H1 (cell line): ENCODE data around the gene B3GAT1. TPM values are rescaled to one million over a fixed set of nuclear protein-coding genes. Genes with fewer than 3 reads are reported as not detected.

Experiments
- CTCF ChIA-PET: fragments of 300-600 bp; sonication (Branson Sonifier 250); formaldehyde crosslinking; loops from one replicate; lab custom pipeline; 2021; ENCODE audit not compliant: partially characterized antibody; lab: Charles Lee
- POLR2A ChIA-PET: fragments of 300-600 bp; sonication (Branson Sonifier 250); formaldehyde crosslinking; loops from one replicate; lab custom pipeline; 2021; ENCODE audit warnings: inconsistent platforms; ENCODE audit not compliant: partially characterized antibody; lab: Charles Lee
- DNase-seq, 2 experiments: peaks; one replicate each; pipeline versions ENCODE4 v3.0.0 to v3.0.0-alpha.2; 2010 to 2022; ENCODE audit warnings: low spot score in 2 of 2, low read depth in 1 of 2, mixed read lengths in 1 of 2
- FAIRE-seq: peaks from 2 replicates; lab custom pipeline; 2011; peaks lifted over from hg19 to GRCh38; lab: Jason Lieb, UNC
- H2AFZ ChIP-seq: 2 replicates; pipeline ENCODE4 v1.8.1; 2012; ENCODE audit warnings: low read length, inconsistent platforms
- H2AK5ac ChIP-seq: 2 replicates; pipeline ENCODE4 v1.6.1; 2013; ENCODE audit warnings: low read depth, low read length
- H2BK120ac ChIP-seq: replicated peaks from 2 replicates; pipeline ENCODE3; 2013; ENCODE audit warnings: low read depth, low read length, inconsistent platforms
- H2BK12ac ChIP-seq: 2 replicates; pipeline ENCODE4 v1.6.1; 2013; ENCODE audit warnings: low read depth, low read length
- H2BK15ac ChIP-seq: 2 replicates; pipeline ENCODE4 v1.6.1; 2013; ENCODE audit warnings: low read length
- H2BK20ac ChIP-seq: 2 replicates; pipeline ENCODE4 v1.6.1; 2013; ENCODE audit warnings: low read length
- H2BK5ac ChIP-seq: 2 replicates; pipeline ENCODE4 v1.6.1; 2013; ENCODE audit warnings: low read depth, low read length
- H3K14ac ChIP-seq: 2 replicates; pipeline ENCODE4 v1.6.1; 2013; ENCODE audit warnings: inconsistent platforms; ENCODE audit not compliant: insufficient read length
- H3K18ac ChIP-seq: 2 replicates; pipeline ENCODE4 v1.6.1; 2013; ENCODE audit warnings: low read length; ENCODE audit errors: extremely low read depth
- H3K23ac ChIP-seq: 2 replicates; pipeline ENCODE4 v1.6.1; 2013; ENCODE audit warnings: inconsistent platforms; ENCODE audit not compliant: insufficient read length
- H3K23me2 ChIP-seq: 2 replicates; pipeline ENCODE4 v1.6.1; 2013; ENCODE audit warnings: low read depth, low read length
- H3K27ac ChIP-seq: 2 replicates; pipeline ENCODE4 v1.6.1; 2011; ENCODE audit warnings: low read depth, low read length, inconsistent platforms
- H3K27me3 ChIP-seq, 4 experiments: replicated peaks in 1 of 4; 1 replicate in 1 of 4; 2 replicates in 3 of 4; pipeline versions ENCODE4 v1.6.1 to v1.8.1; 2011 to 2013; ENCODE audit warnings: low read length in 3 of 4, mild to moderate bottlenecking in 3 of 4, inconsistent platforms in 2 of 4, mixed read lengths in 2 of 4, moderate library complexity in 1 of 4; ENCODE audit not compliant: control insufficient read depth in 3 of 4, insufficient read depth in 3 of 4; ENCODE audit errors: extremely low read depth in 1 of 4
- H3K36me3 ChIP-seq, 4 experiments: 2 replicates each; pipeline versions ENCODE4 v1.6.1 to v1.8.1; 2011 to 2013; ENCODE audit warnings: mild to moderate bottlenecking in 4 of 4, low read length in 3 of 4, moderate library complexity in 2 of 4, control low read depth in 1 of 4, inconsistent platforms in 1 of 4; ENCODE audit not compliant: insufficient read depth in 4 of 4, control insufficient read depth in 2 of 4
- H3K4ac ChIP-seq: replicated peaks from 2 replicates; pipeline ENCODE3; 2013; ENCODE audit warnings: low read length, low read depth, mixed read lengths, inconsistent platforms; ENCODE audit not compliant: insufficient read length
- H3K4me1 ChIP-seq, 4 experiments: replicated peaks in 1 of 4; 1 replicate in 1 of 4; 2 replicates in 3 of 4; pipeline versions ENCODE4 v1.6.1 to v1.8.1; 2011 to 2013; ENCODE audit warnings: low read length in 3 of 4, inconsistent platforms in 2 of 4, mixed read lengths in 1 of 4; ENCODE audit not compliant: insufficient read depth in 4 of 4, control insufficient read depth in 3 of 4
- H3K4me2 ChIP-seq, 2 experiments: 2 replicates each; pipeline versions ENCODE4 v1.6.1 to v1.8.1; 2011 to 2013; ENCODE audit warnings: low read depth in 2 of 2, low read length in 2 of 2, control low read depth in 1 of 2, inconsistent platforms in 1 of 2, mild to moderate bottlenecking in 1 of 2; ENCODE audit not compliant: insufficient read depth in 1 of 2
- H3K4me3 ChIP-seq, 4 experiments: fragments of 200-600, 300-600 bp in 1 of 4; sonication (generic), shearing (Covaris generic), sonication (Bioruptor Twin) in 1 of 4; 2 replicates each; pipeline versions ENCODE4 v1.5.1 to v1.8.1; 2011 to 2016; ENCODE audit warnings: low read length in 4 of 4, low read depth in 3 of 4, control low read depth in 2 of 4, inconsistent platforms in 2 of 4, mild to moderate bottlenecking in 2 of 4, mixed read lengths in 1 of 4, moderate library complexity in 1 of 4; ENCODE audit not compliant: insufficient read depth in 2 of 4; ENCODE audit errors: extremely low read depth in 1 of 4
- H3K56ac ChIP-seq: replicated peaks from 2 replicates; pipeline ENCODE3; 2013; ENCODE audit warnings: low read depth, mild to moderate bottlenecking, mixed read lengths, low read length, inconsistent platforms; ENCODE audit not compliant: insufficient read length
- H3K79me1 ChIP-seq: 2 replicates; pipeline ENCODE4 v1.6.1; 2013; ENCODE audit warnings: low read depth, low read length, control low read depth
- H3K79me2 ChIP-seq, 2 experiments: 2 replicates each; pipeline versions ENCODE4 v1.6.1 to v1.8.1; 2012 to 2013; ENCODE audit warnings: low read length in 2 of 2, mild to moderate bottlenecking in 2 of 2, inconsistent platforms in 1 of 2; ENCODE audit not compliant: insufficient read depth in 2 of 2, control insufficient read depth in 1 of 2
- H3K9ac ChIP-seq, 4 experiments: replicated peaks in 1 of 4; 1 replicate in 1 of 4; 2 replicates in 3 of 4; pipeline versions ENCODE4 v1.6.1 to v1.8.1; 2011 to 2013; ENCODE audit warnings: low read depth in 3 of 4, low read length in 3 of 4, control low read depth in 2 of 4, mild to moderate bottlenecking in 2 of 4, moderate library complexity in 2 of 4, inconsistent platforms in 1 of 4; ENCODE audit errors: extremely low read depth in 1 of 4
- H3K9me3 ChIP-seq, 2 experiments: 2 replicates each; pipeline versions ENCODE4 v1.6.1 to v1.8.1; 2012 to 2013; ENCODE audit warnings: mild to moderate bottlenecking in 2 of 2, moderate library complexity in 2 of 2, control low read depth in 1 of 2, inconsistent platforms in 1 of 2, low read depth in 1 of 2, low read length in 1 of 2, mixed read lengths in 1 of 2; ENCODE audit not compliant: insufficient read depth in 2 of 2
- H4K20me1 ChIP-seq, 2 experiments: replicated peaks in 1 of 2; 2 replicates each; pipeline versions ENCODE3 to v1.8.1; 2011 to 2013; ENCODE audit warnings: inconsistent platforms in 2 of 2, low read length in 2 of 2, mild to moderate bottlenecking in 1 of 2; ENCODE audit not compliant: insufficient read depth in 2 of 2, control insufficient read depth in 1 of 2
- H4K5ac ChIP-seq: 2 replicates; pipeline ENCODE4 v1.6.1; 2013; ENCODE audit warnings: low read length, low read depth, mixed read lengths, inconsistent platforms; ENCODE audit not compliant: insufficient read length
- H4K8ac ChIP-seq: 2 replicates; pipeline ENCODE4 v1.8.0; 2013; ENCODE audit warnings: mild to moderate bottlenecking, moderate library complexity, low read length, inconsistent platforms; ENCODE audit not compliant: insufficient read depth; ENCODE audit errors: extremely low read depth
- H4K91ac ChIP-seq: replicated peaks from 2 replicates; pipeline ENCODE3; 2013; ENCODE audit warnings: low read length, mixed read lengths, inconsistent platforms; ENCODE audit not compliant: insufficient read length
- JUN ChIP-seq: IDR thresholded peaks from 2 replicates; pipeline ENCODE4 v1.6.1; 2011; ENCODE audit warnings: low read depth, mild to moderate bottlenecking, improper control_type of control experiment, low read length
- RFX5 ChIP-seq: IDR thresholded peaks from 2 replicates; pipeline ENCODE4 v1.6.1; 2011; ENCODE audit warnings: low read depth, low read length, improper control_type of control experiment, borderline replicate concordance
- SAP30 ChIP-seq: fragments of 300-600 bp; sonication (generic); IDR thresholded peaks from 2 replicates; pipeline ENCODE4 v1.7.1; 2012; ENCODE audit warnings: low read length, moderate library complexity, mild to moderate bottlenecking, inconsistent platforms; ENCODE audit not compliant: insufficient read depth, insufficient replicate concordance
- SIN3A ChIP-seq, 2 experiments: IDR thresholded peaks in 1 of 2; conservative IDR thresholded peaks in 1 of 2; 2 replicates each; pipeline ENCODE4 v1.6.1; 2011 to 2012; ENCODE audit warnings: low read length in 2 of 2, improper control_type of control experiment in 1 of 2, low read depth in 1 of 2, mild to moderate bottlenecking in 1 of 2
- WGBS, 2 experiments: shearing (Covaris generic) in 1 of 2; methylation state at CpG; one replicate each; pipeline versions ENCODE4 v1.1.6 to v1.1.7; 2013 to 2015; ENCODE audit warnings: low lambda C conversion rate in 2 of 2, mixed read lengths in 2 of 2, inconsistent platforms in 1 of 2, low coverage in 1 of 2, missing lambda C conversion rate in 1 of 2; ENCODE audit not compliant: insufficient replicate concordance in 2 of 2, insufficient coverage in 1 of 2, insufficient read length in 1 of 2; ENCODE audit errors: extremely low coverage in 1 of 2, missing lambda C conversion rate in 1 of 2; 5-methylcytosine and 5-hydroxymethylcytosine counted together
- polyA plus RNA-seq, 7 experiments: library from polyadenylated mRNA; depleted of rRNA in 3 of 7; stranded (reverse) in 5 of 7; unstranded in 2 of 7; fragments of >200 nt in 5 of 7; fragments of 200-250 nt in 2 of 7; gene quantifications; 1 replicate in 5 of 7; 2 replicates in 1 of 7; 4 replicates in 1 of 7; pipeline versions ENCODE4 v1.2.1 to v1.2.3, GENCODE V29; 2011 to 2013; ENCODE audit warnings: missing spikeins in 2 of 7, mixed read lengths in 2 of 7
- total RNA-seq: library from RNA; stranded (reverse); fragmentation: NEBNext Ultra II Directional; extraction: Animal tissue kit (Norgen Biotek cat#: 25700); gene quantifications from 2 replicates; pipeline ENCODE4 v1.2.1, GENCODE V29; 2021
- TF ChIP-seq, protein P1 (sequence below): IDR thresholded peaks from 2 replicates; pipeline ENCODE4 v1.6.1; 2011; ENCODE audit warnings: low read depth, mild to moderate bottlenecking, low read length; ENCODE audit not compliant: insufficient read depth

The B3GAT1 gene
- total and polyA plus RNA-seq, 2 of the 8 experiments (the other 6 are each of a cell fraction or from before 2014, with no cell fraction given) = 19.7 to 32.4 TPM

DNA sequence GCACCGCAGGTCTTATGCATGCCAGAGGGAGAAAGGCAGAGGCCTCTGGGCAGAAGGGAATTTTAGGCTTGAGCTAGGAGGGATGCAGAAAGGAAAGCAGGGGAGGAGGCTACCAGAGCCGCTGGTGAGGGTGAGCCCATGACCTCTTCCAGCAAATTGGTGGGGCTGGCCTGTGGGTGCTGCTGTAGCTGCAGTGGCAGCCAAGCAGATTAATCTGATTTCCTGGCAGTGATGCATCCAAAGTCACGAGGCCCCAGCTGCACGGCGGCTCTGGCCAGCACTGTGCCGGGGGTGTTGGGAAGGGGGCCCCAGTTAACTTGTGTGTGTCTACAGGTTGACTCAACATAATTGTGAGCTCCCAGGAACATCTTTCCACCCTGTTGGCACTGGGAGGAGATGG, 41.4 kb upstream of the B3GAT1 start:
- Histone ChIP-seq H2BK12ac (no peak overlapping the region), H4K8ac (no peak overlapping the region), H4K20me1 (no peaks in the 10 kb centered on the region), H2AK5ac (no peak overlapping the region), H3K79me2 (no peaks in the 10 kb centered on the region), H2AFZ (no peak overlapping the region), H2BK20ac (no peak overlapping the region), H3K23ac (no peak overlapping the region), H3K56ac (no peak overlapping the region), H4K5ac (no peak overlapping the region), H2BK120ac (no peak overlapping the region), H3K4me3 (no peak overlapping the region), H3K14ac (no peak overlapping the region), H4K91ac (no peak overlapping the region), H3K9ac (no peak overlapping the region), H3K23me2 (no peaks in the 10 kb centered on the region), H3K27me3 (no peaks in the 10 kb centered on the region), H3K4me2 (no peak overlapping the region), H3K79me1 (no peaks in the 10 kb centered on the region; the same call in 1 of the 2 replicates), H3K36me3 (no peaks in the 10 kb centered on the region), H3K27ac (no peak overlapping the region), H3K18ac (no peak overlapping the region), H3K4ac (no peak overlapping the region), H3K4me1 (0 out of 7 replicates have a peak, but pooled peaks cover 0 to 2% (median 0%) of the 10 kb centered on the region in 4 experiments), H2BK15ac (no peak overlapping the region), H3K9me3 (no peaks in the 10 kb centered on the region; a peak in 1 of 4 replicates), H2BK5ac (no peak overlapping the region)
- no peak for DNase-seq
- ChIA-PET CTCF (interaction anchor here (1.3 kb wide), 1 partner anchor 60 kb away, joined by 4 read pairs; no protein-coding TSS in a partner anchor), POLR2A (no interaction called here)
- FAIRE-seq = no peak
- WGBS, 2 experiments = 79% methylated on average over 6 of the region's 6 CpGs; no CpG with 5 or more reads in 1 of the 2 experiments
- no peak for TF ChIP-seq SIN3A (conservative IDR thresholded peaks at IDR 0.05 in 1 of 2, IDR thresholded peaks at IDR 0.05 in 1 of 2; ENCODE audit: low read depth in 1 of 2, low read length in 2 of 2)
- TF ChIP-seq, protein P1, sequence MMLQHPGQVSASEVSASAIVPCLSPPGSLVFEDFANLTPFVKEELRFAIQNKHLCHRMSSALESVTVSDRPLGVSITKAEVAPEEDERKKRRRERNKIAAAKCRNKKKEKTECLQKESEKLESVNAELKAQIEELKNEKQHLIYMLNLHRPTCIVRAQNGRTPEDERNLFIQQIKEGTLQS = no peak
- TF ChIP-seq RFX5 = no peak
- no peak for TF ChIP-seq SAP30
- TF ChIP-seq JUN = no peak
